B cell (primary cell): ENCODE results near the gene ZNF646. TPM values are rescaled to one million over a fixed set of nuclear protein-coding genes. Genes with fewer than 3 reads are reported as not detected.

Experiments
- ATAC-seq: fragments of 200-7000 bp; cut with Tn5 transposase; one replicate; pipeline ENCODE4 v1.10.0; 2021; ENCODE audit warnings: low read depth, mild to moderate bottlenecking, moderate number of reproducible peaks, moderate library complexity
- CTCF ChIA-PET: fragments of 350-600 bp; sonication (Branson Sonifier 250); formaldehyde crosslinking; loops from one replicate; lab custom pipeline; 2021; ENCODE audit warnings: antibody characterized with exemption, inconsistent platforms; lab: Charles Lee
- POLR2A ChIA-PET: fragments of 350-600 bp; sonication (Branson Sonifier 250); formaldehyde crosslinking; loops from one replicate; lab custom pipeline; 2021; ENCODE audit warnings: antibody characterized with exemption; lab: Charles Lee
- DNase-seq: peaks from one replicate; pipeline ENCODE4 v3.0.0; 2013
- H2AFZ ChIP-seq: 2 replicates; pipeline ENCODE4 v1.6.1; 2012; ENCODE audit warnings: mild to moderate bottlenecking, low read depth, low read length; ENCODE audit not compliant: insufficient read depth, poor library complexity, severe bottlenecking
- H3K27ac ChIP-seq, 2 donors: 1 replicate in 1 of 2; 2 replicates in 1 of 2; pipeline ENCODE4 v1.5.1; 2012 to 2013; ENCODE audit warnings: low read length in 2 of 2, mild to moderate bottlenecking in 2 of 2, moderate library complexity in 1 of 2
- H3K27me3 ChIP-seq, 4 experiments: fragments of 200-600 bp in 1 of 4; sonication (generic) in 1 of 4; replicated peaks in 1 of 4; 1 replicate in 2 of 4; 2 replicates in 2 of 4; pipeline versions ENCODE4 v1.6.1 to v1.7.0; 2013 to 2016; ENCODE audit warnings: low read length in 3 of 4, mild to moderate bottlenecking in 2 of 4, mixed read lengths in 1 of 4, moderate library complexity in 1 of 4; ENCODE audit not compliant: insufficient read depth in 4 of 4, control insufficient read depth in 3 of 4; ENCODE audit errors: control extremely low read depth in 1 of 4
- H3K36me3 ChIP-seq, 2 experiments: replicated peaks in 1 of 2; 1 replicate in 1 of 2; 2 replicates in 1 of 2; pipeline versions ENCODE4 v1.6.1 to v1.7.1; 2013; ENCODE audit warnings: low read length in 1 of 2; ENCODE audit not compliant: insufficient read depth in 2 of 2, control insufficient read depth in 1 of 2; ENCODE audit errors: control extremely low read depth in 1 of 2, extremely low read depth in 1 of 2
- H3K4me1 ChIP-seq, 2 donors: fragments of 200-600 bp in 1 of 2; sonication (generic) in 1 of 2; 1 replicate in 1 of 2; 2 replicates in 1 of 2; pipeline versions ENCODE4 v1.5.1 to v1.6.1; 2013 to 2017; ENCODE audit warnings: low read length in 2 of 2; ENCODE audit not compliant: control insufficient read depth in 2 of 2, insufficient read depth in 2 of 2
- H3K4me2 ChIP-seq: replicated peaks from 2 replicates; pipeline ENCODE3; 2012; ENCODE audit warnings: mild to moderate bottlenecking, low read depth, low read length; ENCODE audit not compliant: poor library complexity, severe bottlenecking
- H3K4me3 ChIP-seq, 5 experiments: fragments of 200-600 bp in 1 of 5; sonication (generic) in 1 of 5; 1 replicate in 3 of 5; 2 replicates in 2 of 5; pipeline versions ENCODE4 v1.5.1 to v1.7.0; 2011 to 2016; ENCODE audit warnings: low read length in 4 of 5, mild to moderate bottlenecking in 4 of 5, low read depth in 2 of 5, control low read depth in 1 of 5, moderate library complexity in 1 of 5; ENCODE audit not compliant: insufficient read depth in 1 of 5; ENCODE audit errors: control extremely low read depth in 1 of 5, extremely low read depth in 1 of 5
- H3K79me2 ChIP-seq: fragments of 200-600 bp; sonication (generic); one replicate; pipeline ENCODE4 v1.6.0; 2016; ENCODE audit warnings: low read length; ENCODE audit not compliant: control insufficient read depth, insufficient read depth
- H3K9ac ChIP-seq: fragments of 200-600 bp; sonication (generic); 2 replicates; pipeline ENCODE4 v1.6.1; 2017; ENCODE audit warnings: mild to moderate bottlenecking, low read length, moderate library complexity
- H3K9me3 ChIP-seq, 3 donors: one replicate each; pipeline versions ENCODE4 v1.6.1 to v1.7.1; 2013; ENCODE audit warnings: low read length in 2 of 3; ENCODE audit not compliant: control insufficient read depth in 2 of 3, insufficient read depth in 1 of 3; ENCODE audit errors: control extremely low read depth in 1 of 3
- H4K20me1 ChIP-seq: 2 replicates; pipeline ENCODE4 v1.6.0; 2012; ENCODE audit warnings: mild to moderate bottlenecking, low read length; ENCODE audit not compliant: insufficient read depth, control insufficient read depth, poor library complexity, severe bottlenecking
- H3K27ac Mint-ChIP-seq: one replicate; pipeline ENCODE4 v1.8.0; 2021; ENCODE audit warnings: mixed read lengths
- H3K27me3 Mint-ChIP-seq: one replicate; pipeline ENCODE4 v1.8.0; 2021; ENCODE audit warnings: mixed read lengths
- H3K4me1 Mint-ChIP-seq: one replicate; pipeline ENCODE4 v1.8.0; 2021; ENCODE audit warnings: mixed read lengths
- H3K4me3 Mint-ChIP-seq: one replicate; pipeline ENCODE4 v1.8.0; 2021; ENCODE audit warnings: mixed read lengths
- H3K9me3 Mint-ChIP-seq: one replicate; pipeline ENCODE4 v1.8.0; 2022; ENCODE audit warnings: mixed read lengths; ENCODE audit not compliant: insufficient read depth
- EZH2 ChIP-seq: IDR thresholded peaks from 2 replicates; pipeline ENCODE4 v1.6.1; 2012; ENCODE audit warnings: borderline replicate concordance, low read depth, mild to moderate bottlenecking, moderate library complexity, low read length; ENCODE audit not compliant: insufficient read depth, poor library complexity, severe bottlenecking
- WGBS: methylation state at CpG from one replicate; pipeline ENCODE4 v1.1.5; 2013; ENCODE audit warnings: missing lambda C conversion rate; ENCODE audit not compliant: insufficient coverage; 5-methylcytosine and 5-hydroxymethylcytosine counted together
- intact Hi-C: fragments of 100-400 bp; cut with micrococcal nuclease; formaldehyde crosslinking; loops from one replicate; pipeline ENCODE4 v1.10.0; 2022
- polyA plus RNA-seq: library from polyadenylated mRNA; depleted of rRNA; stranded (reverse); fragments of >200 nt; gene quantifications from 2 replicates; pipeline ENCODE4 v1.2.3, GENCODE V29; 2012
- total RNA-seq, 2 donors: library from RNA; stranded (reverse); fragments of 120-200 nt in 1 of 2; gene quantifications; 1 replicate in 1 of 2; 2 replicates in 1 of 2; pipeline versions ENCODE4 v1.2.3 to v1.2.4, GENCODE V29; 2013 to 2022
- TF ChIP-seq, protein P1 (sequence below): fragments of 200-600 bp; IDR thresholded peaks from one replicate; pipeline ENCODE4 v1.8.0; 2022; ENCODE audit warnings: antibody characterized with exemption, mild to moderate bottlenecking

Gene ZNF646
- total and polyA plus RNA-seq, 2 donors (not counting 1 experiment from before 2014, with no cell fraction given) = 14.7 to 45.9 TPM

DNA sequence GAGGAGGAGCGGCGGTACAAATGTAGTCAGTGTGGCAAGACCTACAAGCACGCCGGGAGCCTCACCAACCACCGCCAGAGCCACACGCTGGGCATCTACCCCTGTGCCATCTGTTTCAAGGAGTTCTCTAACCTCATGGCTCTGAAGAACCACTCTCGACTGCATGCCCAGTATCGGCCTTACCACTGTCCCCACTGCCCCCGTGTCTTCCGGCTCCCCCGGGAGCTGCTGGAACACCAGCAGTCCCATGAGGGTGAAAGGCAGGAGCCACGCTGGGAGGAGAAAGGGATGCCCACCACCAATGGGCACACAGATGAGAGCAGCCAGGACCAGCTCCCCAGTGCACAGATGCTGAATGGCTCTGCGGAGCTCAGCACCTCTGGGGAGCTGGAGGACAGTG lies 2.8 kb downstream of the ZNF646 start:
- Histone ChIP-seq H3K79me2 (peaks cover 80% of the 10 kb centered on the region), H3K4me2 (no peak overlapping the region), H4K20me1 (peaks cover 55% of the 10 kb centered on the region), H3K4me1 (peaks cover 19 to 25% of the 10 kb centered on the region in 2 donors), H3K9ac (no peak overlapping the region), H3K4me3 (no peak overlapping the region), H3K36me3 (peaks cover 0 to 52% of the 10 kb centered on the region in 2 experiments), H3K27me3 (no peaks in the 10 kb centered on the region), H3K9me3 (peaks cover 0 to 3% (median 0%) of the 10 kb centered on the region in 3 donors), H2AFZ (no peak overlapping the region), H3K27ac (no peak overlapping the region)
- no peak overlapping the region for H3K4me3 Mint-ChIP-seq
- peaks cover 37% of the 10 kb centered on the region for H3K4me1 Mint-ChIP-seq
- H3K9me3 Mint-ChIP-seq = no peaks in the 10 kb centered on the region
- ChIA-PET CTCF (no interaction called here), POLR2A (no interaction called here)
- no peaks in the 10 kb centered on the region for H3K27me3 Mint-ChIP-seq
- ATAC-seq (no peak), DNase-seq (no peak)
- intact Hi-C loops = no loop called here
- no peak overlapping the region for H3K27ac Mint-ChIP-seq
- TF ChIP-seq, protein P1, sequence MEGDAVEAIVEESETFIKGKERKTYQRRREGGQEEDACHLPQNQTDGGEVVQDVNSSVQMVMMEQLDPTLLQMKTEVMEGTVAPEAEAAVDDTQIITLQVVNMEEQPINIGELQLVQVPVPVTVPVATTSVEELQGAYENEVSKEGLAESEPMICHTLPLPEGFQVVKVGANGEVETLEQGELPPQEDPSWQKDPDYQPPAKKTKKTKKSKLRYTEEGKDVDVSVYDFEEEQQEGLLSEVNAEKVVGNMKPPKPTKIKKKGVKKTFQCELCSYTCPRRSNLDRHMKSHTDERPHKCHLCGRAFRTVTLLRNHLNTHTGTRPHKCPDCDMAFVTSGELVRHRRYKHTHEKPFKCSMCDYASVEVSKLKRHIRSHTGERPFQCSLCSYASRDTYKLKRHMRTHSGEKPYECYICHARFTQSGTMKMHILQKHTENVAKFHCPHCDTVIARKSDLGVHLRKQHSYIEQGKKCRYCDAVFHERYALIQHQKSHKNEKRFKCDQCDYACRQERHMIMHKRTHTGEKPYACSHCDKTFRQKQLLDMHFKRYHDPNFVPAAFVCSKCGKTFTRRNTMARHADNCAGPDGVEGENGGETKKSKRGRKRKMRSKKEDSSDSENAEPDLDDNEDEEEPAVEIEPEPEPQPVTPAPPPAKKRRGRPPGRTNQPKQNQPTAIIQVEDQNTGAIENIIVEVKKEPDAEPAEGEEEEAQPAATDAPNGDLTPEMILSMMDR = no peak
- TF ChIP-seq EZH2 = no peak
- WGBS = 98% methylated on average over 11 of the region's 13 CpGs

DNA sequence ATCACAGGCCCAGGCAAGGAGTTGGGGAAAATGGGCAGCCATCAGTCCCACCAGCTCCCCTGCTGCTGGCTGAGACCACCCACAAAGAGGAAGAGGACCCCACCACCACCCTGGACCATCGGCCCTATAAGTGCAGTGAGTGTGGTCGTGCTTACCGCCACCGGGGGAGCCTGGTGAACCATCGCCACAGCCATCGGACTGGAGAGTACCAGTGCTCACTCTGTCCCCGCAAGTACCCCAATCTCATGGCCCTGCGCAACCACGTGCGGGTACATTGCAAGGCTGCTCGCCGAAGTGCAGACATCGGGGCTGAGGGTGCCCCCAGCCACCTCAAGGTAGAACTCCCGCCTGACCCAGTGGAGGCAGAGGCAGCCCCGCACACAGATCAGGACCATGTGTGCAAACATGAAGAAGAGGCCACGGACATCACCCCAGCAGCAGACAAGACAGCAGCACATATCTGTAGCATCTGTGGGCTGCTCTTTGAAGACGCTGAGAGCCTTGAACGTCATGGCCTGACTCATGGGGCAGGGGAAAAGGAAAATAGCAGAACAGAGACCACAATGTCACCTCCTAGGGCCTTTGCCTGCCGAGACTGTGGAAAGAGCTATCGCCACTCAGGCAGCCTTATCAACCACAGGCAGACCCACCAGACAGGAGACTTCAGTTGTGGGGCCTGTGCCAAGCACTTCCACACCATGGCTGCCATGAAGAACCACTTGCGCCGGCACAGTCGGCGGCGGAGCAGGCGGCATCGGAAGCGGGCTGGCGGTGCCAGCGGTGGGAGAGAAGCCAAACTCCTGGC lies 3.6 kb downstream of the ZNF646 start:
- no peak for DNase-seq
- H3K9me3 Mint-ChIP-seq = no peaks in the 10 kb centered on the region
- no peaks in the 10 kb centered on the region for H3K27me3 Mint-ChIP-seq
- H3K4me1 Mint-ChIP-seq = peaks cover 32% of the 10 kb centered on the region
- H3K27me3 ChIP-seq = no peaks in the 10 kb centered on the region
- CTCF ChIA-PET = interaction anchor here (0.6 kb wide), 1 partner anchor 79 kb away, joined by 5 read pairs; no protein-coding TSS in a partner anchor
- ATAC-seq = no peak
- no peak overlapping the region for H3K4me3 ChIP-seq
- peaks cover 0 to 52% of the 10 kb centered on the region in 2 experiments for H3K36me3 ChIP-seq
- POLR2A ChIA-PET = no interaction called here
- TF ChIP-seq EZH2 = no peak
- TF ChIP-seq, protein P1 = no peak
- no peak overlapping the region for H3K27ac ChIP-seq
- no peak overlapping the region for H3K9ac ChIP-seq
- H3K4me3 Mint-ChIP-seq = no peak overlapping the region
- 97% methylated on average over 30 of the region's 30 CpGs for WGBS
- peaks cover 0 to 3% (median 0%) of the 10 kb centered on the region in 3 donors for H3K9me3 ChIP-seq
- H2AFZ ChIP-seq = no peak overlapping the region
- H3K4me2 ChIP-seq = no peak overlapping the region
- peaks cover 62% of the 10 kb centered on the region for H4K20me1 ChIP-seq
- peaks cover 80% of the 10 kb centered on the region for H3K79me2 ChIP-seq
- intact Hi-C loops = no loop called here
- H3K4me1 ChIP-seq = peaks cover 11 to 20% of the 10 kb centered on the region in 2 donors
- H3K27ac Mint-ChIP-seq = no peak overlapping the region
